Measurements from ENCODE around the gene FAM124A.

Gene FAM124A

GRCh38 chr13:51235756-51236490 lies 13.7 kb downstream of the FAM124A start:
- WGBS (ENCODE audit: extremely low coverage, insufficient coverage, insufficient read length) = no CpG with 5 or more reads among the region's 4 CpGs
- no peak overlapping the region for H3K4me3 ChIP-seq (ENCODE audit: low read depth, low read length)

GRCh38 chr13:51236491-51236792 lies 14.2 kb downstream of the FAM124A start:
- Histone ChIP-seq H3K4ac (ENCODE audit: low read depth, low read length) (no peak overlapping the region), H3K9ac (ENCODE audit: low read length) (no peak overlapping the region), H2AFZ (ENCODE audit: insufficient read depth, low read length, poor library complexity) (no peak overlapping the region), H4K12ac (ENCODE audit: low read depth, low read length) (no peak overlapping the region), H2BK120ac (ENCODE audit: insufficient read depth, low read length, poor library complexity) (no peak overlapping the region), H3K27me3 (ENCODE audit: insufficient read depth, low read length) (no peaks in the 10 kb centered on the region), H2AK5ac (ENCODE audit: low read length) (no peak overlapping the region), H3K9me3 (ENCODE audit: insufficient read depth, low read depth, low read length) (no peaks in the 10 kb centered on the region), H4K91ac (ENCODE audit: low read depth, low read length) (no peak overlapping the region), H2BK5ac (ENCODE audit: low read depth, low read length, poor library complexity) (no peak overlapping the region), H3K23ac (ENCODE audit: low read length) (no peak overlapping the region), H3K27ac (ENCODE audit: low read depth, low read length) (no peak overlapping the region), H3K14ac (ENCODE audit: low read length) (no peak overlapping the region), H3K36me3 (ENCODE audit: control insufficient read depth in 1 of 2, insufficient read depth in 2 of 2, low read length in 2 of 2) (no peaks in the 10 kb centered on the region), H3K79me2 (ENCODE audit: control insufficient read depth, insufficient read depth, low read length, poor library complexity) (no peaks in the 10 kb centered on the region), H3K79me1 (ENCODE audit: low read length) (no peaks in the 10 kb centered on the region), H3K4me3 (ENCODE audit: low read depth, low read length) (no peak overlapping the region), H2BK12ac (ENCODE audit: low read length) (no peak overlapping the region), H3K4me2 (ENCODE audit: low read length) (no peak overlapping the region), H4K8ac (ENCODE audit: low read depth, low read length) (no peak overlapping the region), H3K18ac (ENCODE audit: low read length) (no peak overlapping the region), H3K4me1 (ENCODE audit: control insufficient read depth in 1 of 2, insufficient read depth in 2 of 2, low read length in 2 of 2) (no peaks in the 10 kb centered on the region)
- DNase-seq = no peak
- no CpG with 5 or more reads among the region's 1 CpG for WGBS (ENCODE audit: extremely low coverage, insufficient coverage, insufficient read length)

More at GRCh38 chr13:51235756-51236490, 13.7 kb downstream of the FAM124A start:
- H3K79me2 ChIP-seq (ENCODE audit: control insufficient read depth, insufficient read depth, low read length, poor library complexity) = no peaks in the 10 kb centered on the region
- no peak overlapping the region for H2AK5ac ChIP-seq (ENCODE audit: low read length)
- no peak for DNase-seq
- H4K8ac ChIP-seq (ENCODE audit: low read depth, low read length) = no peak overlapping the region
- no peak overlapping the region for H3K27ac ChIP-seq (ENCODE audit: low read depth, low read length)
- no peak overlapping the region for H3K23ac ChIP-seq (ENCODE audit: low read length)
- no peaks in the 10 kb centered on the region for H3K36me3 ChIP-seq (ENCODE audit: control insufficient read depth in 1 of 2, insufficient read depth in 2 of 2, low read length in 2 of 2)
- H3K27me3 ChIP-seq (ENCODE audit: insufficient read depth, low read length) = no peaks in the 10 kb centered on the region
- no peak overlapping the region for H2AFZ ChIP-seq (ENCODE audit: insufficient read depth, low read length, poor library complexity)
- H3K79me1 ChIP-seq (ENCODE audit: low read length) = no peaks in the 10 kb centered on the region
- no peak overlapping the region for H3K4me2 ChIP-seq (ENCODE audit: low read length)
- no peak overlapping the region for H3K18ac ChIP-seq (ENCODE audit: low read length)
- no peak overlapping the region for H3K9ac ChIP-seq (ENCODE audit: low read length)
- H2BK120ac ChIP-seq (ENCODE audit: insufficient read depth, low read length, poor library complexity) = no peak overlapping the region
- no peak overlapping the region for H2BK5ac ChIP-seq (ENCODE audit: low read depth, low read length, poor library complexity)
- no peaks in the 10 kb centered on the region for H3K4me1 ChIP-seq (ENCODE audit: control insufficient read depth in 1 of 2, insufficient read depth in 2 of 2, low read length in 2 of 2)
- no peak overlapping the region for H3K14ac ChIP-seq (ENCODE audit: low read length)
- no peak overlapping the region for H4K91ac ChIP-seq (ENCODE audit: low read depth, low read length)
- H4K12ac ChIP-seq (ENCODE audit: low read depth, low read length) = no peak overlapping the region
- H3K9me3 ChIP-seq (ENCODE audit: insufficient read depth, low read depth, low read length) = no peaks in the 10 kb centered on the region
- no peak overlapping the region for H2BK12ac ChIP-seq (ENCODE audit: low read length)
- H3K4ac ChIP-seq (ENCODE audit: low read depth, low read length) = no peak overlapping the region

DNA sequence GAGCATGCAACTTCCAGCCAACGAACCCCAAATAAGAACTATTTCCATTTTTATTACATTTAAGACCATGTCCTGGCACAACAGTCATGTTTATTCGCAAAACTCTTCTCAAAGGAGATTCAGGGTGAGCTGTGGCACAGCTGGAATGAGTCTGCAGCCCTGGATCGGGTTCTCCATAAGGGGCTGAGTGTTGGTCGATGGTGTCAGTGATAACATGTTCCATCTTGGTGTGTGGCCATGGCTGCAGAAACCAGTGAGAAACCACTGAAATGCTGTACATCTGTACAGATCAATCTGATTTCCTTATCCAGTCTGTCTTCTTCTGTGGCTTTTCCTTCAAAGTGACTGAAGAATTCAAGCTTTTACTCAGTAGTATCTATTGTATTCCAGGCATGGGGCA lies 15.2 kb downstream of the FAM124A start:
- Histone ChIP-seq H4K8ac (ENCODE audit: low read depth, low read length) (no peak overlapping the region), H2BK12ac (ENCODE audit: low read length) (no peak overlapping the region), H3K79me1 (ENCODE audit: low read length) (no peaks in the 10 kb centered on the region), H2AK5ac (ENCODE audit: low read length) (no peak overlapping the region), H4K91ac (ENCODE audit: low read depth, low read length) (no peak overlapping the region), H2BK120ac (ENCODE audit: insufficient read depth, low read length, poor library complexity) (no peak overlapping the region), H3K4me2 (ENCODE audit: low read length) (no peak overlapping the region), H3K36me3 (ENCODE audit: control insufficient read depth in 1 of 2, insufficient read depth in 2 of 2, low read length in 2 of 2) (no peaks in the 10 kb centered on the region), H3K23ac (ENCODE audit: low read length) (no peak overlapping the region), H3K4ac (ENCODE audit: low read depth, low read length) (no peak overlapping the region), H3K14ac (ENCODE audit: low read length) (no peak overlapping the region), H2BK5ac (ENCODE audit: low read depth, low read length, poor library complexity) (no peak overlapping the region), H3K4me1 (ENCODE audit: control insufficient read depth in 1 of 2, insufficient read depth in 2 of 2, low read length in 2 of 2) (no peaks in the 10 kb centered on the region), H2AFZ (ENCODE audit: insufficient read depth, low read length, poor library complexity) (no peak overlapping the region), H3K27me3 (ENCODE audit: insufficient read depth, low read length) (no peaks in the 10 kb centered on the region), H3K79me2 (ENCODE audit: control insufficient read depth, insufficient read depth, low read length, poor library complexity) (no peaks in the 10 kb centered on the region), H3K9ac (ENCODE audit: low read length) (no peak overlapping the region), H3K18ac (ENCODE audit: low read length) (no peak overlapping the region), H3K27ac (ENCODE audit: low read depth, low read length) (no peak overlapping the region), H3K4me3 (ENCODE audit: low read depth, low read length) (no peak overlapping the region), H3K9me3 (ENCODE audit: insufficient read depth, low read depth, low read length) (no peaks in the 10 kb centered on the region), H4K12ac (ENCODE audit: low read depth, low read length) (no peak overlapping the region)
- whole genome bisulfite sequencing (ENCODE audit: extremely low coverage, insufficient coverage, insufficient read length) = no CpG with 5 or more reads among the region's 4 CpGs
- DNase-seq = no peak

DNA sequence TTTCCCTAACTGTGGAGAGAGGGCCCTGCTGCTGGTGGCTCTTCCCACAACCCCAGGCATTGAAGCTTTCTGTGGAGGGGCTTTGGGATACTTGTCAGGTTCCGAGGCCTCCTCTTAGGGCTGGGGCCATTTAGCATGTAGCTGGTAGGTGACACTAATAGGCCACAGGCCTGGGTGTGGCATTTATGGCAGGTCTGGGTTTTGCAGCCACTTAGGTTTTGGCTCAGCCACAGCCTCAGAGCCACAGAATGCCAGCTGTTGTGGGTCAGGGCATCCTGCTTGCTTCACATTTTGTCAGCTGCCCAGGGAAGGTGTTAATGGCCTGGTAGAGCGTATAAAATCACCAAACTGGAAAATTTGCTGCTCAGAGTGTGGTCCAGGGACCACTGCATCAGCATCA lies 15.7 kb downstream of the FAM124A start:
- no peak overlapping the region for H2AK5ac ChIP-seq (ENCODE audit: low read length)
- H2BK5ac ChIP-seq (ENCODE audit: low read depth, low read length, poor library complexity) = no peak overlapping the region
- no peak overlapping the region for H4K8ac ChIP-seq (ENCODE audit: low read depth, low read length)
- H3K4me1 ChIP-seq (ENCODE audit: control insufficient read depth in 1 of 2, insufficient read depth in 2 of 2, low read length in 2 of 2) = no peaks in the 10 kb centered on the region
- no peak overlapping the region for H2BK120ac ChIP-seq (ENCODE audit: insufficient read depth, low read length, poor library complexity)
- H2AFZ ChIP-seq (ENCODE audit: insufficient read depth, low read length, poor library complexity) = no peak overlapping the region
- H3K23ac ChIP-seq (ENCODE audit: low read length) = no peak overlapping the region
- no peaks in the 10 kb centered on the region for H3K79me2 ChIP-seq (ENCODE audit: control insufficient read depth, insufficient read depth, low read length, poor library complexity)
- no peaks in the 10 kb centered on the region for H3K36me3 ChIP-seq (ENCODE audit: control insufficient read depth in 1 of 2, insufficient read depth in 2 of 2, low read length in 2 of 2)
- WGBS (ENCODE audit: extremely low coverage, insufficient coverage, insufficient read length) = no CpG with 5 or more reads among the region's 2 CpGs
- no peak for DNase-seq
- no peak overlapping the region for H3K4me2 ChIP-seq (ENCODE audit: low read length)
- no peak overlapping the region for H4K12ac ChIP-seq (ENCODE audit: low read depth, low read length)
- H3K27me3 ChIP-seq (ENCODE audit: insufficient read depth, low read length) = no peaks in the 10 kb centered on the region
- no peak overlapping the region for H2BK12ac ChIP-seq (ENCODE audit: low read length)
- H3K14ac ChIP-seq (ENCODE audit: low read length) = no peak overlapping the region
- no peak overlapping the region for H3K9ac ChIP-seq (ENCODE audit: low read length)
- H3K27ac ChIP-seq (ENCODE audit: low read depth, low read length) = no peak overlapping the region
- H3K9me3 ChIP-seq (ENCODE audit: insufficient read depth, low read depth, low read length) = no peaks in the 10 kb centered on the region
- H3K18ac ChIP-seq (ENCODE audit: low read length) = no peak overlapping the region
- no peak overlapping the region for H3K4ac ChIP-seq (ENCODE audit: low read depth, low read length)
- H3K79me1 ChIP-seq (ENCODE audit: low read length) = no peaks in the 10 kb centered on the region
- no peak overlapping the region for H3K4me3 ChIP-seq (ENCODE audit: low read depth, low read length)
- H4K91ac ChIP-seq (ENCODE audit: low read depth, low read length) = no peak overlapping the region
